ENCODE data around the gene GRK1.

GRK1 gene

GRCh38 chr13:113651511-113652403 is 15.3 kb upstream of the GRK1 start:
- no peak for DNase-seq

GRCh38 chr13:113652404-113653263 is 14.4 kb upstream of the GRK1 start:
- no peak for DNase-seq

GRCh38 chr13:113653264-113654174 is 13.5 kb upstream of the GRK1 start:
- no peak for DNase-seq

- no peak for DNase-seq
These were observed 12.9 kb upstream of the GRK1 start for GRCh38 chr13:113654175-113654560.

GRCh38 chr13:113654591-113655345 is 12.3 kb upstream of the GRK1 start:
- no peak for DNase-seq

- no peak for DNase-seq
These were observed 11.5 kb upstream of the GRK1 start for GRCh38 chr13:113655346-113656002.

- no peak for DNase-seq
These were observed 10.9 kb upstream of the GRK1 start for GRCh38 chr13:113656003-113656588.

GRCh38 chr13:113656831-113657671 is 10.0 kb upstream of the GRK1 start:
- no peak for DNase-seq

GRCh38 chr13:113657851-113658741 is 8.9 kb upstream of the GRK1 start, which contains the start of gene ATP4B:
TSS of gene ATP4B (minus strand) at chr13:113658198. CDS start at chr13:113658144, 54 bp downstream.
- DNase-seq: no peak

- DNase-seq: no peak
These were observed 8.2 kb upstream of the GRK1 start for GRCh38 chr13:113658836-113659235.

- DNase-seq: no peak
These were observed 7.7 kb upstream of the GRK1 start for GRCh38 chr13:113659337-113659736.

GRCh38 chr13:113660066-113660465 is 7.0 kb upstream of the GRK1 start:
- no peak for DNase-seq

- DNase-seq: no peak
These were observed 5.5 kb upstream of the GRK1 start for GRCh38 chr13:113661509-113661908.

- DNase-seq: no peak
These were observed 3.1 kb upstream of the GRK1 start for GRCh38 chr13:113663934-113664333.

- no peak for DNase-seq
These were observed 2.0 kb upstream of the GRK1 start for GRCh38 chr13:113664751-113665596.

- no peak for DNase-seq
These were observed 1.3 kb upstream of the GRK1 start for GRCh38 chr13:113665597-113666328.

- no peak for DNase-seq
These were observed 719 bp upstream of the GRK1 start for GRCh38 chr13:113666329-113666670.

Measured in GOT3 (cell line).